GM12891 (cell line): ENCODE results near the gene TRIM47.

Experiments used
- PAX5 ChIP-seq: IDR thresholded peaks from 2 replicates; pipeline ENCODE4 v1.6.1; 2011; ENCODE audit warnings: low read length, moderate library complexity, mild to moderate bottlenecking; ENCODE audit not compliant: insufficient read depth, severe bottlenecking
- POLR2A ChIP-seq: IDR thresholded peaks from 2 replicates; pipeline ENCODE4 v1.6.1; 2011; ENCODE audit warnings: low read depth, low read length, control low read depth
- POLR2AphosphoS5 ChIP-seq: IDR thresholded peaks from 2 replicates; pipeline ENCODE4 v1.6.1; 2011; ENCODE audit warnings: low read depth, low read length, control low read depth
- TAF1 ChIP-seq: IDR thresholded peaks from 2 replicates; pipeline ENCODE4 v1.6.1; 2011; ENCODE audit warnings: low read depth, low read length, control low read depth

DNA sequence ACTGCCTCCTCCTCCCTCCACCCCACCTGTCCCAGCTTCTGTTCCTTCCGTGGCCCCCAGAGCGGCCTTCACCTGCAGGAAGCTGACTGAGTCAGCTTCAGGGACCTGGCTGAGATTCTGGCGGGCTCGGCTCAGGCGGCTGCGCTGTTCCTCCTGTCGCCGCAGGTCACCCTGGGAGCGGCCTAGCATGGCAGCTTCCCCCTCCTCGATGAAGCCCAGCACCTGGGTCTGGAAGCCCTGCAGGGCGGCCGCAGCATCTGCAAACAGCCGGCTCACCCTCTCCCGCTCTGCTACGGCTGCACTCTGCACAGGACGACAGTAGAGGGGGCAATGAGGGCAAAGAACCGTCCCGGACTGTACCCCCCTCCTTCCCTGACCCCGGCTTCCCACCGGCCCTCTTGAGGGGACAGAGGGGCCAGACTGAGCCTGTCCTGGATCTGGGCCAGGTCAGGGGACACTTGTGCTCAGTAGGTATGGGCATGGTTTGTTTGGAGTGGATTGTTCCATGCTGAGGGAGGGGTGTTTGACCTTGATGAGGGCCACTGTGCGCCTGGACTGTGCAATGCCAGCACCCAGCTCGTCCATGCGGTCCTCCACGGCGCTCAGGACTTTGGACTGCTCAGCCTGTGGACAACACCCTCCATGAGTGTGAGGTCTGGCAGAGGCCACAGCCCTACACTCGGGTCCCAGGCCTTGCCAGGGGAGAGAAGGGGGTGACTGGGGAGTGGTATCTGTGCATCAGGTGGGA lies 2.0 kb downstream of the TRIM47 start:
- TF ChIP-seq PAX5 (no peak), POLR2A (no peak), POLR2AphosphoS5 (no peak), TAF1 (no peak)
